ENCODE data around the gene CDKN2B-AS1. TPM values are rescaled to one million over a fixed set of nuclear protein-coding genes. Genes with fewer than 3 reads are reported as not detected.

The CDKN2B-AS1 gene
- total and polyA plus RNA-seq, 2 experiments from 2014 or later: 0.14 TPM; not detected in 1

GRCh38 chr9:22088053-22088716, 93.6 kb downstream of the CDKN2B-AS1 start:
- H3K27ac Mint-ChIP-seq: no peak overlapping the region
- ATAC-seq: no peak
- H3K27ac ChIP-seq (ENCODE audit: low read depth): no peak overlapping the region

GRCh38 chr9:22088717-22089061, 94.1 kb downstream of the CDKN2B-AS1 start:
- H3K4me1 Mint-ChIP-seq: peaks cover 5% of the 10 kb centered on the region; the same call in 2 of the 3 replicates
- Histone ChIP-seq H3K27ac (ENCODE audit: low read depth) (no peak overlapping the region), H3K4me2 (no peak overlapping the region), H3K79me2 (replicated peaks; ENCODE audit: insufficient read depth) (no peaks in the 10 kb centered on the region), H3K9me2 (ENCODE audit: insufficient read depth) (no peaks in the 10 kb centered on the region), H3K27me3 (ENCODE audit: insufficient read depth) (no peaks in the 10 kb centered on the region), H3F3A (replicated peaks; ENCODE audit: low read depth) (no peaks in the 10 kb centered on the region), H4K20me1 (replicated peaks; ENCODE audit: insufficient read depth) (no peaks in the 10 kb centered on the region), H3K4me3 (no peak overlapping the region), H2AFZ (0 out of 2 replicates have a peak overlapping the region, but pooled peaks have one; percentile 19), H3K36me3 (ENCODE audit: insufficient read depth) (no peaks in the 10 kb centered on the region), H3K4me1 (ENCODE audit: insufficient read depth) (no peaks in the 10 kb centered on the region)
- no peak for DNase-seq (ENCODE audit: low spot score)
- peaks cover 3% of the 10 kb centered on the region; the same call in 2 of the 3 replicates for H3K9me3 Mint-ChIP-seq
- no peaks in the 10 kb centered on the region for H3K27me3 Mint-ChIP-seq (ENCODE audit: insufficient read depth, low read depth, poor library complexity)
- no peak for ATAC-seq
- H3K27ac Mint-ChIP-seq: no peak overlapping the region
- TF ChIP-seq REST (IDR thresholded peaks at IDR 0.05; ENCODE audit: unreplicated experiment): no peak
- peaks cover 3% of the 10 kb centered on the region; the same call in 1 of the 3 replicates for H3K36me3 Mint-ChIP-seq (ENCODE audit: low read depth)
- H3K4me3 Mint-ChIP-seq: no peak overlapping the region

More at GRCh38 chr9:22088053-22088716, 93.6 kb downstream of the CDKN2B-AS1 start:
- H3K27me3 Mint-ChIP-seq (ENCODE audit: insufficient read depth, low read depth, poor library complexity): no peaks in the 10 kb centered on the region
- H3K9me3 Mint-ChIP-seq: peaks cover 3% of the 10 kb centered on the region; the same call in 2 of the 3 replicates
- Histone ChIP-seq H3K27me3 (ENCODE audit: insufficient read depth) (no peaks in the 10 kb centered on the region), H3K9me2 (ENCODE audit: insufficient read depth) (no peaks in the 10 kb centered on the region), H3K79me2 (replicated peaks; ENCODE audit: insufficient read depth) (no peaks in the 10 kb centered on the region), H3F3A (replicated peaks; ENCODE audit: low read depth) (no peaks in the 10 kb centered on the region), H3K4me1 (ENCODE audit: insufficient read depth) (no peaks in the 10 kb centered on the region), H3K4me3 (no peak overlapping the region), H3K4me2 (no peak overlapping the region), H4K20me1 (replicated peaks; ENCODE audit: insufficient read depth) (no peaks in the 10 kb centered on the region), H2AFZ (0 out of 2 replicates have a peak overlapping the region, but pooled peaks have one; percentile 19), H3K36me3 (ENCODE audit: insufficient read depth) (no peaks in the 10 kb centered on the region)
- no peak for DNase-seq (ENCODE audit: low spot score)
- no peak overlapping the region for H3K4me3 Mint-ChIP-seq
- H3K36me3 Mint-ChIP-seq (ENCODE audit: low read depth): peaks cover 3% of the 10 kb centered on the region; the same call in 1 of the 3 replicates
- H3K4me1 Mint-ChIP-seq: peaks cover 5% of the 10 kb centered on the region; the same call in 2 of the 3 replicates
- TF ChIP-seq NANOG (IDR thresholded peaks at IDR 0.05; ENCODE audit: borderline replicate concordance) (no peak), JUNB (IDR thresholded peaks at IDR 0.05; ENCODE audit: unreplicated experiment) (no peak), STAT1 (IDR thresholded peaks at IDR 0.05; ENCODE audit: unreplicated experiment) (no peak), CREB1 (CRISPR knock-in tag; IDR thresholded peaks at IDR 0.05; ENCODE audit: low read depth) (no peak), EZH2phosphoT487 (IDR thresholded peaks at IDR 0.05; ENCODE audit: unreplicated experiment) (no peak), CTCF (conservative IDR thresholded peaks at IDR 0.05; ENCODE audit: low read depth in 2 of 2) (no peak)

Data from GM23338 (cell line).